ENCODE measurements around the gene SMARCAL1.

SMARCAL1 gene

GRCh38 chr2:216493334-216493685, 81.0 kb downstream of the SMARCAL1 start:
- CTCF ChIA-PET: interaction anchor here (1.1 to 2.3 kb wide), 3 partner anchors 16 to 47 kb away, joined by 3 to 7 read pairs (median 3); no protein-coding TSS in a partner anchor
- no peak for TF ChIP-seq CTCF (IDR thresholded peaks at IDR 0.05; ENCODE audit: control extremely low read depth, extremely low read depth, low read depth, missing control alignments)
- DNase-seq (ENCODE audit: extremely low spot score): no peak
- POLR2A ChIA-PET: no interaction called here

DNA sequence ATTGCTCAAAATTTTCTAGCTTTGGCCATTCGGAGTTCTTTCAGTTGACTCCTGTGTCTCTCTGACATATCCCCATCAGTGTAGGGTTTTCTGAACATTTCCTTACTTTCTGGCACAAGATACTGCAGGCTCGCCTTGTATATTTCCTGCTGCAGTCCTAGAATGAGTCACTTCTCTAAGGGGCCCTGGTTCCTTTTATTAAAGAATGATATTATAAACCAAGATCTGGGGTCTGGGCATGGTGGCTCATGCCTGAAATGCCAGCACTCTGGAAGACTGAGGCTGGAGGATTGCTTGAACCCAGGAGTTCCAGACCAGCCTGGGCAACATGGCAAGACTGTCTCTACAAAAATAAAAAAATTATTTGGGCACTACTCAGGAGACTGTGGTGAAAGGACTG, 83.4 kb downstream of the SMARCAL1 start:
- no peak for TF ChIP-seq CTCF (IDR thresholded peaks at IDR 0.05; ENCODE audit: control extremely low read depth, extremely low read depth, low read depth, missing control alignments)
- ChIA-PET POLR2A (no interaction called here), CTCF (interaction anchor here (0.8 to 3.9 kb wide), 4 partner anchors 19 to 92 kb away, joined by 3 to 17 read pairs (median 7); no protein-coding TSS in a partner anchor)
- no peak for DNase-seq (ENCODE audit: extremely low spot score)

DNA sequence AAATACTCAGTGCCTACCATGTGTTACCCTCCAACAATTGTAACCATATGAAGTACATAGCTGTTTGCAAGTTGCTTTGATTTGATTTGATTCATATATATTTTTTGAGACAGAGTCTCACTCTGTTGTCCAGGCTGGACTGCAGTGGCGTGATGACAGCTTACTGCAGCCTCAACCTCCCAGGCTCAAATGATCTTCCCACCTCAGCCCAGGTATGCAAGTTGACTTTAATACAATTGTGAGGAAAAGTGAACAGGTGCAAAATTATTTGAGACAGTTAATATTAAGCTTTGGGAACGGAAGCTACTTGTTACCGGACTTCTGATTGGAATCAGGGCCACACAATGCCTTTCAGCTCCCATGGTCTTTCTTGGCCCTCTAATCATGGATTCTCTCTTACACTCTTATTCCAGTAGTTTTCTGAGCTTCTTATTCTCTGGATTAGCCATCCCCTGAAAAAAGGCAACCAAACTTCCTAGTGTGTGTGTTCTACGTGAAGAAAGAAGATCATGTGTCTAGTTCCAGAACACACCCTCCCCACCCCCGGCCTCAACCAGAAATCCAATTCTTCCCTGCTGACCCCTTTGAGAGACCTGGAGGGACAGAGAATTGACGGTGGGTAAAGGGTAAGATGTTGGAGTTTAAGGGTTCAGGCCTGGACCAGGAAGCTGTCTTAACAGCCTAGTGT, 85.2 kb downstream of the SMARCAL1 start:
- no peak for TF ChIP-seq CTCF (IDR thresholded peaks at IDR 0.05; ENCODE audit: control extremely low read depth, extremely low read depth, low read depth, missing control alignments)
- ChIA-PET POLR2A (no interaction called here), CTCF (interaction anchor here (0.8 to 3.9 kb wide), 6 partner anchors 9 to 275 kb away, joined by 3 to 17 read pairs (median 6); no protein-coding TSS in a partner anchor)
- DNase-seq (ENCODE audit: extremely low spot score): no peak

- TF ChIP-seq CTCF (IDR thresholded peaks at IDR 0.05; ENCODE audit: control extremely low read depth, extremely low read depth, low read depth, missing control alignments): no peak
- DNase-seq (ENCODE audit: extremely low spot score): no peak
- POLR2A ChIA-PET: interaction anchor here (0.6 to 0.8 kb wide), 2 partner anchors 11 to 15 kb away, joined by 3 to 4 read pairs; no protein-coding TSS in a partner anchor
- CTCF ChIA-PET: interaction anchor here (0.8 to 3.9 kb wide), 6 partner anchors 8 to 275 kb away, joined by 3 to 17 read pairs (median 6); no protein-coding TSS in a partner anchor
Observed at GRCh38 chr2:216498070-216498378, 85.7 kb downstream of the SMARCAL1 start.

- CTCF ChIA-PET: interaction anchor here (1.0 to 3.9 kb wide), 4 partner anchors 12 to 276 kb away, joined by 4 to 17 read pairs (median 8); no protein-coding TSS in a partner anchor
- DNase-seq (ENCODE audit: extremely low spot score): peak; percentile 93
- no peak for TF ChIP-seq CTCF (IDR thresholded peaks at IDR 0.05; ENCODE audit: control extremely low read depth, extremely low read depth, low read depth, missing control alignments)
- POLR2A ChIA-PET: interaction anchor here (0.6 to 0.8 kb wide), 2 partner anchors 12 to 14 kb away, joined by 3 to 4 read pairs; no protein-coding TSS in a partner anchor
Observed at GRCh38 chr2:216498379-216499352, 86.4 kb downstream of the SMARCAL1 start, which contains the start of gene RPL37A. Gene RPL37A, plus strand, starts transcription at chr2:216498844. Its CDS starts 31 bp downstream, at chr2:216498875.

DNA sequence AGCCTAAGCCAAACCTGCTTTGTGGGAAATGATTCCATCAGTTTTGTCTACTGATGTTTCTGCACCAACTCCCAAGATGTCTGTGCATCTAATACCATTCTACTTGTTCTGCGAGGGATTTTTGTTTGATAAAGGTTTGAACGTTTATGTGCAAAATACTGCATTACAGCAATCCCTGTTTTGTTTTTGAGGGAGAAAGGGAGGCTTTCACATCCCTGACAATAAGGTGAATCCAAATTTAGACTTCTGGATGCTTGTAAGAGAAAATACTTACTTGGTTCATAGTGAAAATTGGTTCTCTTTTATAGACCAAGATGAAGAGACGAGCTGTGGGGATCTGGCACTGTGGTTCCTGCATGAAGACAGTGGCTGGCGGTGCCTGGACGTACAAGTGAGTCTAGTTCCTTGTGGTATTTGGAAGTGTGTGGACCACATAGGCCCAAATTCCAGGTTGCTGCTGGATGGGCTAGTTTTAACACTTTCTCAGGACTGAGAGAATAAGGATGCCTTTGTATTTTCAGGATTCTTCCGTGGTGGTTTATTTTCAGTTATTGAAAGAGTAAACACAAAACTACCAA, 87.4 kb downstream of the SMARCAL1 start:
- no peak for DNase-seq (ENCODE audit: extremely low spot score)
- ChIA-PET CTCF (no interaction called here), POLR2A (no interaction called here)
- TF ChIP-seq CTCF (IDR thresholded peaks at IDR 0.05; ENCODE audit: control extremely low read depth, extremely low read depth, low read depth, missing control alignments): no peak

Measured in GM10248 (cell line).